Vagina (tissue), 2 donors: ENCODE results near the gene PDIK1L. TPM values are rescaled to one million over a fixed set of nuclear protein-coding genes. Genes with fewer than 3 reads are reported as not detected.

ENCODE experiments used
- DNase-seq, 2 donors: peaks; one replicate each; pipeline ENCODE4 v3.0.0-alpha.2; 2017; ENCODE audit errors: extremely low spot score in 2 of 2
- H3K27ac ChIP-seq: fragments of 200-600 bp; sonication (generic); one replicate; pipeline ENCODE4 v1.5.1; 2019
- H3K27me3 ChIP-seq: fragments of 200-600 bp; sonication (generic); one replicate; pipeline ENCODE4 v1.5.1; 2019
- H3K36me3 ChIP-seq, 2 donors: fragments of 200-600 bp; sonication (generic); one replicate each; pipeline ENCODE4 v1.5.1; 2017 to 2019
- H3K4me1 ChIP-seq: fragments of 200-600 bp; sonication (generic); one replicate; pipeline ENCODE4 v1.5.1; 2019
- H3K4me3 ChIP-seq, 2 donors: fragments of 200-600 bp; sonication (generic); 1 replicate in 1 of 2; 2 replicates in 1 of 2; pipeline ENCODE4 v1.5.1; 2016 to 2019
- H3K9me3 ChIP-seq: fragments of 200-600 bp; sonication (generic); one replicate; pipeline ENCODE4 v1.5.1; 2019
- CTCF ChIP-seq, 3 experiments: fragments of 450-650 bp in 2 of 3; fragments of 200-600 bp in 1 of 3; sonication (generic) in 1 of 3; IDR thresholded peaks; one replicate each; pipeline ENCODE4 v1.5.1; 2017 to 2019; ENCODE audit warnings: antibody characterized with exemption in 3 of 3, mild to moderate bottlenecking in 2 of 3, moderate library complexity in 2 of 3
- POLR2A ChIP-seq, 2 donors: fragments of 450-650 bp; IDR thresholded peaks; one replicate each; pipeline ENCODE4 v1.6.1; 2017; ENCODE audit warnings: antibody characterized with exemption in 2 of 2, mild to moderate bottlenecking in 2 of 2, moderate library complexity in 2 of 2
- POLR2AphosphoS5 ChIP-seq, 2 donors: sonication (generic); formaldehyde crosslinking; IDR thresholded peaks; one replicate each; pipeline ENCODE4 v1.9.0; 2017; ENCODE audit warnings: antibody characterized with exemption in 2 of 2, mild to moderate bottlenecking in 2 of 2, low read depth in 1 of 2; ENCODE audit not compliant: insufficient read depth in 1 of 2
- intact Hi-C: fragments of 100-400 bp; cut with DNase I; formaldehyde crosslinking; loops from one replicate; pipeline ENCODE4 v1.15.1; 2023
- total RNA-seq: library from RNA; depleted of rRNA; stranded (reverse); fragments of >200 nt; gene quantifications from one replicate; pipeline ENCODE4 v1.2.3, GENCODE V29; 2016

PDIK1L gene
- total RNA-seq, 1 donor from 2014 or later, result 5.6 TPM

DNA sequence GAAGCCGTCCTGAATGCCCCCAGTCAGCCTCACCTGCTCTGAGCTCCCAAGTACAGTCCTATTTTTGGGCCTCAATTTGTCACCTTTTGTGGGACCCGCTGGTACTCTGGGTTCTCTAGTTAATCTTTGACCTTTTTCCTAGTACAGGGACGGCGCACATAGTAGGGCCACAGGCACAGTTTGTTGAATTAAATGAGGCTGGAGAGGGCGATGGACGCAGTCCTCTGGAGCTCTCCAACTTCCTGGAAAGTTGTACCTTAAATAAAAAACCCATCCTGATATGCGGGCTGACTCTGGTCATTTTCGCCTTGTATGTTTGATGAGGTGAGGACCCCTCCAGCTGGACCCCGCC is 52.0 kb downstream of the PDIK1L start:
- H3K27ac ChIP-seq, result no peak overlapping the region
- H3K4me1 ChIP-seq, result peaks cover 14% of the 10 kb centered on the region
- H3K36me3 ChIP-seq, result no peaks in the 10 kb centered on the region
- TF ChIP-seq POLR2AphosphoS5 (IDR thresholded peaks at IDR 0.05; ENCODE audit: insufficient read depth in 1 of 2, low read depth in 1 of 2) (no peak), CTCF (IDR thresholded peaks at IDR 0.05) (no peak), POLR2A (IDR thresholded peaks at IDR 0.05) (no peak)
- intact Hi-C loops, result loop anchor here (5.0 to 10.0 kb wide), 2 partner anchors 51 to 129 kb away; partner anchors contain the start of gene PDIK1L
- H3K27me3 ChIP-seq, result no peaks in the 10 kb centered on the region
- H3K9me3 ChIP-seq, result no peaks in the 10 kb centered on the region
- DNase-seq, result no peak
- H3K4me3 ChIP-seq, result peak overlapping the region; percentile 28 to 70

DNA sequence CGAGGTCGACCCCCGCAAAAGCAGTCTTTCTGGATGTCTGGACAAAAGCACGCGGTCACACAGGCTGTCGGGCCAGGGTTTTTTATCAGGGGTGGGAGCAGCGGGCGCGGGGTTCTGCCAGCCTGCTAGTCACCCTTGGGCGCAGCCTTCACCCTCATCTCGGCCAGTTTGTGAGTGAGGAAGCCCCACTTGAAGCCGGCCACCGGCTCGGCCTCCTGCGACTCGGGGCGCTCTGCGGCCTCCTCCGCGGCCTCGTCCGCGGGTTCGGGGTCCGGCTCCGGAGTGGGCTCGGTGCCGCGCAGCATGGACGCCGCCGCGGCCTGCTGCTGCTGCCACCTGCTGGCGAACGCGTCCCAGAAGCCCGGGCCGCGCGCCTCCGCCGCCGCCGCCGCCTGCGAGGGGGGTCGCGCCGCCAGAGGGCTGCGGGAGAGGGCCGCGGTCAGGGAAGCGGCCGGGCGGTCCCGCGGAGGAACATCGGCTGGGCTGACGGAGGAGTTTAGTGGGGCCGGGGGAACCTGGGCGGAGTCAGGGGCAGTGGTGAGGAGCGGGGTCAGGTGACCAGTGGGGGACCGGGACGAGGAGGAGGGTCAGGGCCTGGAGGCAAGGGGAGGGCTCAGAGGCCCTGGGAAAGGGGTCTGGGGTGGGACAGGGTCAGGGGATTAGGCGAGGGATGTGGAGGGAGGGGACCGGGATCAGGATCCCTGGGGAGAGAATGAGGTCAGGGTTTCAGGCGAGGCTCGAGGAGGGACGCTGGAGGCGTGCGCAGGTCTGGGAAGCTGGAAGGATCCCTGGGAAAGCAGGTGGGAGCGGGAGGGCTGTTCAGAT is 52.6 kb downstream of the PDIK1L start:
- H3K9me3 ChIP-seq, result no peaks in the 10 kb centered on the region
- no peaks in the 10 kb centered on the region for H3K36me3 ChIP-seq
- TF ChIP-seq CTCF (IDR thresholded peaks at IDR 0.05), result peak in 1 of 3 experiments; percentile 70
- no peak for TF ChIP-seq POLR2AphosphoS5 (IDR thresholded peaks at IDR 0.05; ENCODE audit: insufficient read depth in 1 of 2, low read depth in 1 of 2)
- no peaks in the 10 kb centered on the region for H3K27me3 ChIP-seq
- no peak for DNase-seq
- intact Hi-C loops, result loop anchor here (5.0 to 10.0 kb wide), 2 partner anchors 52 to 129 kb away; partner anchors contain the start of gene PDIK1L
- H3K4me1 ChIP-seq, result peaks cover 14% of the 10 kb centered on the region
- peak overlapping the region; percentile 28 to 70 for H3K4me3 ChIP-seq
- H3K27ac ChIP-seq, result peak overlapping the region; percentile 16

- H3K27me3 ChIP-seq, result no peaks in the 10 kb centered on the region
- H3K9me3 ChIP-seq, result no peaks in the 10 kb centered on the region
- no peak for DNase-seq
- peaks cover 16% of the 10 kb centered on the region for H3K4me1 ChIP-seq
- intact Hi-C loops, result loop anchor here (5.0 to 10.0 kb wide), 2 partner anchors 53 to 130 kb away; partner anchors contain the start of gene PDIK1L
- TF ChIP-seq POLR2A (IDR thresholded peaks at IDR 0.05) (no peak), CTCF (IDR thresholded peaks at IDR 0.05) (no peak), POLR2AphosphoS5 (IDR thresholded peaks at IDR 0.05; ENCODE audit: insufficient read depth in 1 of 2, low read depth in 1 of 2) (no peak)
- peak overlapping the region; percentile 16 for H3K27ac ChIP-seq
- H3K4me3 ChIP-seq, result no peak overlapping the region
- H3K36me3 ChIP-seq, result no peaks in the 10 kb centered on the region
Observed at GRCh38 chr1:26164861-26165842, 53.5 kb downstream of the PDIK1L start.

DNA sequence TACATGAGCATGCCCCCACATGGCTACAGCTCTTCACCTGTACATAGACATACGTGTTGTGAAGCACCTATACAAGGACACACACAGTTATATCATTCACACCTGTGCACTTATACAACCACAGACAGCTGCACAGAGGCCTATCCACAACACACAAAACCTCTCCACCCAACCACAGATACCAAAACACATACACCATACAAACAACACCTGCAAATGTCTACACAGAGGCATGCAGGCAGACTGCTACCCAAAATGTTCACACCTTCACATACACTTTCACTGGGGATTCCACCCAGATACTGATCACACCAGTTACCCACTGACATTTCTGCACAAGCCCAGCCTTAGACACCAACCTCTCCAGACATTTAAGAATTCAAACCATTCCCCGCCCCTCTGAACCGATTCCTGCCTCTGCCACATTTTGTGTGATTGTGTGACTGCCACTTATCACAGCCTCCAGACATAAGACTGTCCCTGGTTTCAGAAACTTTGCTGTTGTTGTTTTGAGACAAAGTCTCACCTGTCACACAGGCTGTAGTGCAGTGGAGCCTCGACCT is 55.2 kb downstream of the PDIK1L start:
- H3K4me3 ChIP-seq, result no peak overlapping the region

More for the DNA sequence above, 55.2 kb downstream of the PDIK1L start:
- no peaks in the 10 kb centered on the region for H3K36me3 ChIP-seq
- intact Hi-C loops, result loop anchor here (10.0 kb wide), 1 partner anchor 132 kb away; no protein-coding TSS in a partner anchor
- no peaks in the 10 kb centered on the region for H3K27me3 ChIP-seq
- H3K27ac ChIP-seq, result no peak overlapping the region
- no peak for DNase-seq
- TF ChIP-seq POLR2AphosphoS5 (IDR thresholded peaks at IDR 0.05; ENCODE audit: insufficient read depth in 1 of 2, low read depth in 1 of 2) (no peak), CTCF (IDR thresholded peaks at IDR 0.05) (no peak), POLR2A (IDR thresholded peaks at IDR 0.05) (no peak)
- no peaks in the 10 kb centered on the region for H3K9me3 ChIP-seq
- H3K4me1 ChIP-seq, result peaks cover 21% of the 10 kb centered on the region
